Activated gamma-delta T cell treated with anti-CD3 and anti-CD28 coated beads, Interleukin-2, amount 50 U/mL, for 16 hours (primary cell): Measurements from ENCODE around the gene R3HCC1L.
"Not testable (repeated sequence)": the region's sequence is repeated elsewhere in the genome, so short reads cannot be mapped to it uniquely, and the experiment has no call there.

Experiments used
- DNase-seq: peaks from one replicate; pipeline ENCODE4 v3.0.0-alpha.2; 2020; ENCODE audit warnings: low read depth

The R3HCC1L gene

GRCh38 chr10:98131619-98132018 lies 2.8 kb upstream of the R3HCC1L start:
- no peak for DNase-seq

DNA sequence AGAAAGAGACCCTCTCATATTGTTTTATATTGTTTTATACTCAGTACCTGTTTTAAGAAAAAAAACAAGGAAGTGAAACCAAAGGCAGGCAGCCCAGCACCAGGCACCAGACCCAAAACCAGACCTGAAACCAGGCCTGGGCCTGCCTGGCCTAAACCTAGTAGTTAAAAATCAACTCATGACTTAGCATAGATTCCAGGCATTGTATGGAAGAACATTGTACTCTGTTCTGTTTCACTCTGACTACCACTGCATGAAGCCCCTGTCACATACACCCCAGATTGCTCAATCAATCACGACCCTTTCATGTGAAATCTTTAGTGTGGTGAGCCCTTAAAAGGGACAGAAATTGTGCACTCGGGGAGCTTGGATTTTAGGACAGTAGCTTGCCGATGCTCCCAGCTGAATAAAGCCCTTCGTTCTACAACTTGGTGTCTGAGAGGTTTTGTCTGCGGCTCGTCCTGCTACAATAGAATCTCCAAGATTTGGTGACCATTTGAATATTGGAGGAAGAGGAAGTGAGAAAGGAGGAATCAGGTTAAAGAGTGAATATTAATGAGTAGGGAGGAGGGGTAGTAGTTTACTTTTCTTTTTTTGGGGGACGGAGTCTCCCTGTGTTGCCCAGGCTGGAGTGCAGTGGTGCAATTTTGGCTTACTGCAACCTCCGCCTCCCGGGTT lies 1.2 kb upstream of the R3HCC1L start:
- not testable (repeated sequence) for DNase-seq

- DNase-seq = no peak
These were observed 383 bp upstream of the R3HCC1L start for GRCh38 chr10:98134117-98134430.

DNA sequence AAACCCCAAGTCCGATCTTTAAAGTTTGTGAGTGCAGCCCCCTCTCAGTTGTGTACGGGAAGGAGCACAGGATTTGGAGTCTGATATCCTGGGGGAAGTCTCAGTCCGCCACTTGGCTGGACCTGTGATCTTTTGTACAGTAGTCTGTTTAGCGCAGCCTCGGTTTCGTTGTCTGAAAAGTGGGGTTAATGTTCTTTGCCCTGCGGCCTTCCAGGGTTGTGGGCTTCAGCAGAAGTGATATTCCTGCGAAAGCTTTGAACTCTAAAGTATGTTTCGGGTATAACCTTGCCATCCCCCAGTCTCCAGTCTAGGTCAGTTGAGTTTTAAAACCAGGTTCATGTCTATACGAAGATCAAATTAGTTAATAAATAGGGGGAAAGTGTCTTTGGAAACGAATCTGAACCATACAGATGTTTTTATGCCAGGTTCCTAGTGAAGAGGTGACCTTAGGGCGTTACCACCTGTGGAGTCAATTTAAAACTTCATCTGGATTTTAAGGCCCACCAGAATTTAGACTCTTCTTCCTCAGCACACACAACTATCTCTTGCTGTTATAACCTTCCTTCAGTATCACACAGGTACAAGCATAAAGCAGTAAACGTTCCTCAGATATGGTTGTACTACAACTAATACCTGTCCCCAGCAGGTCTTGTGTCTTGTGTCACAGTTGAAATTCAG lies 904 bp downstream of the R3HCC1L start:
- DNase-seq = no peak

- not testable (repeated sequence) for DNase-seq
These were observed 2.3 kb downstream of the R3HCC1L start for GRCh38 chr10:98136775-98137174.

GRCh38 chr10:98138031-98138430 lies 3.6 kb downstream of the R3HCC1L start:
- no peak for DNase-seq

DNA sequence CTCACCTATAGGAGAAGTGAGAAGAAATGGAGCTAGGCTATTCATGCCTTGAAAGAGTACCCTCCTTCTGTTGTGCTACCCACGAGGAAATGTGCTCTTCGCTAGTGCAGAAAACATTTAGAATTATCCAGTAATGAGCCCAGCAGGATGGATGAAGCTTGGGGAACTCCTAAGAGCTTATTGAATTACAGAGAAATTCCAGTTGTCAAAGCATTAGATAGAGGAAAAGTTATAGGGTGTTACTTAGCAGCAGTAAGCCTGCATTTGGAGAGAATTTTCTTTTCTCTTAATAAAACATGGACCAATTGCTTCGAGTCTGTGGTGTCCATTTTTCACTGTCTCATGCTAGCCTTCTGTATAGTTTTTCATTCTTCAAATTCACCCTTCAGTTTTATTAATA lies 5.0 kb downstream of the R3HCC1L start:
- no peak for DNase-seq

GRCh38 chr10:98141484-98142073 lies 7.1 kb downstream of the R3HCC1L start:
- no peak for DNase-seq

GRCh38 chr10:98144985-98145384 lies 10.5 kb downstream of the R3HCC1L start:
- DNase-seq = no peak

DNA sequence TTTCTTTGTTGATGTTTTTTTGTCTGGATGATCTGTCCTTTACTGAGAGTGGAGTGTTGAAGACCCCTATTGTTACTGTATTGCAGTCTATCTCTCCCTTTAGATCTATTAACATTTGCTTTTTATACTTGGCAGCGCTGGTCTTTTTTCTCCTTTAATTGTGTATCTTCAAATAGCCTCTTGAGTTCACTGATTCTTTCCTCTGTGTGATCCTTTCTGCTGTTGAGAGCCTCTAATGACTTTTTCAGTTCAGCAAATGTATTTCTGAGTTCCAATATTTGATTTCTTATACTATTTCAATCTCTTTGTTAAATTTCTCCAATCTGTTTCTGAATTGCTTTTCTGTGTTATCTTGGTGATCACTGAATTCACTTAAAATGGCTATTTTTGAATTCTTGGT lies 15.4 kb downstream of the R3HCC1L start:
- DNase-seq = no peak

- no peak for DNase-seq
These were observed 16.1 kb downstream of the R3HCC1L start for GRCh38 chr10:98150544-98150943.

DNA sequence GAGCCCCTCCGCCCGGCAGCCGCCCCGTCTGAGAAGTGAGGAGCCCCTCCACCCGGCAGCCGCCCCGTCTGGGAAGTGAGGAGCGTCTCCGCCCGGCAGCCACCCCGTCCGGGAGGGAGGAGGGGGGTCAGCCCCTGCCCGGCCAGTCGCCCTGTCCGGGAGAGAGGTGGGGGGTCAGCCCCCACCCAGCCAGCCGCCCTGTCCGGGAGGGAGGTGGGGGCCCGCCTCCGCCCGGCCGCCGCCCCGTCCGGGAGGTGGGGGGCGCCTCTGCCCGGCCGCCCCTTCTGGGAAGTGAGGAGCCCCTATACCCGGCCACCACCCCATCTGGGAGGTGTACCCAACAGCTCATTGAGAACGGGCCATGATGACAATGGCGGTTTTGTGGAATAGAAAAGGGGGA lies 18.3 kb downstream of the R3HCC1L start:
- not testable (repeated sequence) for DNase-seq

DNA sequence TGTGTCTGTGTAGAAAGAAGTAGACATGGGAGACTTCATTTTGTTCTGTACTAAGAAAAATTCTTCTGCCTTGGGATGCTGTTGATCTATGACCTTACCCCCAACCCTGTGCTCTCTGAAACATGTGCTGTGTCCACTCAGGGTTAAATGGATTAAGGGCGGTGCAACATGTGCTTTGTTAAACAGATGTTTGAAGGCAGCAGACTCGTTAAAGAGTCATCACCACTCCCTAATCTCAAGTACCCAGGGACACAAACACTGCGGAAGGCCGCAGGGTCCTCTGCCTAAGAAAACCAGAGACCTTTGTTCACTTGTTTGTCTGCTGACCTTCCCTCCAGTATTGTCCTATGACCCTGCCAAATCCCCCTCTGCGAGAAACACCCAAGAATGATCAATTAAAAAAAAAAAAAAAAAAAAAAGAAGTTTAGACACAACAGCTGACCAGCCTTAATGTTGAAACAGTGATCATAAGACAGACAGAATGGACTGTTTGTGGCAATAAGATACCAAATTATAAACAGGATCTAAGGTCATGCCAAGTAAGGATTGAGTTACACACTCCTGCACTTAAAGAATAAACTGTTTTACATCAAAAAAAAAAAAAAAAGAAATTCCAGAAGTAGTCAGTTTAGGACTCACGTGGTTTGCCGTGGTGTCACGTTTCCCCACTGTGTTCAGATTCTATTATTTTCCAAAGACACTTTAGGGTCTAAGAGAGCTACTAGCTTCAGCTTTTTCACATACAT lies 18.9 kb downstream of the R3HCC1L start:
- DNase-seq = not testable (repeated sequence)

DNA sequence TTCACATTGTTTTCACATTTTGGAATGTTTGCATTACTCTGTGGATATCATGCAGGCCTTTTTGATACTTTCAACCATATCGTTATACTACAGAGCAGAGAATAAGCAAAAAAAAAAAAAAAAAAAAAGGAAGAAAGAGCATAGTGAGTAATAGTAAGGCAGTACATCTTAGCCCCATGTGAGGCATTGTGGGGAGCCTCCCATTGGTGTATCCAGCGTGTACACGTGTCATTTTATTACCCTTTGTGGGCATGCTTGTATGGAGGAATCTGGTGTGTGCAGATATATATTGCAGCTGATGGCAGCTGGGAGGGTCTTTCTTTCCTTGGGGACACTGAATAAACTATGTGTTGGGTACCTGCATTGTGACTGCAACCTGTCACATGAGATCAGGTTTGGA lies 19.6 kb downstream of the R3HCC1L start:
- no peak for DNase-seq

DNA sequence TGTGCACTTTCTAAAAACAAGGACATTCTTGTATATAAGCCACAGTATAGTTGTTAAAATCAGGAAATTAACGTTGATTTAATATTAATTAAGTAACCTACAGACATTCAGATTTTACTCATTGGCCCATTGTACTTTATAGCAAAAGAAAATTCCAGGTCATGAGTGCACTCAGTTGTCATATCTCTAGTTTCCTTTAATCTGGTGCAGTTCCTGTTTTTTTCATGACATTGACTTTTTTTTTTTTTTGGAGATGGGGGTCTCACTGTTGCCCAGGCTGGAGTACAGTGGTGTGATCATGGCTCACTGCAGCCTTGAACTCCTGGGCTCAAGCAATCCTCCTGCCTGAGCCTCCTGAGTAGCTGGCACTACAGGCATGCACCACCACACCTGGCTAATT lies 24.1 kb downstream of the R3HCC1L start:
- no peak for DNase-seq

DNA sequence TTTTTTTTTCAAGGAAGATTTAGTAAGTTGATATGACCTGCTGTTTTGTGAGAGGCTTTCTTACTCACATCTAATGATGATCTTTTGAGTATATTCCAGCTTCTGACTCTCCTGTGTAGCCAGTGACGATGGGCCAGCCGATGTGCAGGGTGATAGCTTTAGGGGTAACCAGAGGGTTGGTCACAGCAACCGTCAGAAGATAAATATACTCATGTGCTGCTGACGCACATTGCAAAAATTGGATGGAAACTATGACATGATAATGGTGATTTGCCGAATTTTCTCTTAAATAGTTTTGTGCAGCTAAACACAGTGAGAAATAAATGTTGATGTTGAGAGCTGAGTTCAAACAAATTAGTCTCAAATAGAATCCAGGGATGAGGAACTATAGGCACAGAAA lies 29.5 kb downstream of the R3HCC1L start:
- no peak for DNase-seq

DNA sequence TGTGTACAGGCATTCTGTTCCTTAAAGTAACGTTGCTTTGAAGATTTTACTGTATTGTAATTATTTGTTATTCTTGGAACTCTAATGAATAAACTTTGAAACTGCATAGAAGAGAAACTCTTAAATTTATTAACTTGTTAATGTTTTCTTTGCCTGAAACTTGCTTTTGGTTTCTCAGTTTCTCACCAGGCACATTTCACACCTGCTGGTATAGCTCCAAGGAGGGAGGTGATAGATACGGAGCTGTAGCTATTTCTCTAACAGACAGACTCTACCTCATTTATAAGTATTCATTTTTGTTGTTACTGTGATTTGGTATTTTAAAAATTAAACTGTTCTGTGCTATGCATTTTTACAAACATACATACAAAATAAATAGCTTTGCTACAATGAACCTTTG lies 32.7 kb downstream of the R3HCC1L start:
- DNase-seq = no peak

- DNase-seq = no peak
These were observed 33.7 kb downstream of the R3HCC1L start for GRCh38 chr10:98168147-98168546.

DNA sequence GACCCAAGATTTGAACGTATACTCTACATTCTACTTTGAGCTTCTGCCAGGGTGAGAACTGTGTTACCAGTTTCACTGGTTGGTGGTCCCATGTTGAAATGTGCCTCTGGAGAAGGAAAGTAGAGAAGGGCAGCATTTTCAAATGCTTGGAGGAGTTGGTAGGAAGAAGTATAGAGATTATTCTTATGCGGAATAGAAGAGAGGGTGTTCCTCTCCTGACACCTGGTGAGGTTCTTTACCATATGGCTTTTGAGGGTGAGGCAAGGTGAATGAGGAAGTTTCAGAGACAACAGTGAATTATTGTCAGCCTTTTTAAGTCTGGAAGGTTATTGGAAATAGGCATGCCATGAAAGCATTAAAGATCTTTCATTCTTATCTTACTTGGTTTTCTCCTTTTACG lies 34.3 kb downstream of the R3HCC1L start:
- DNase-seq = no peak

GRCh38 chr10:98169379-98169778 lies 34.9 kb downstream of the R3HCC1L start:
- no peak for DNase-seq

DNA sequence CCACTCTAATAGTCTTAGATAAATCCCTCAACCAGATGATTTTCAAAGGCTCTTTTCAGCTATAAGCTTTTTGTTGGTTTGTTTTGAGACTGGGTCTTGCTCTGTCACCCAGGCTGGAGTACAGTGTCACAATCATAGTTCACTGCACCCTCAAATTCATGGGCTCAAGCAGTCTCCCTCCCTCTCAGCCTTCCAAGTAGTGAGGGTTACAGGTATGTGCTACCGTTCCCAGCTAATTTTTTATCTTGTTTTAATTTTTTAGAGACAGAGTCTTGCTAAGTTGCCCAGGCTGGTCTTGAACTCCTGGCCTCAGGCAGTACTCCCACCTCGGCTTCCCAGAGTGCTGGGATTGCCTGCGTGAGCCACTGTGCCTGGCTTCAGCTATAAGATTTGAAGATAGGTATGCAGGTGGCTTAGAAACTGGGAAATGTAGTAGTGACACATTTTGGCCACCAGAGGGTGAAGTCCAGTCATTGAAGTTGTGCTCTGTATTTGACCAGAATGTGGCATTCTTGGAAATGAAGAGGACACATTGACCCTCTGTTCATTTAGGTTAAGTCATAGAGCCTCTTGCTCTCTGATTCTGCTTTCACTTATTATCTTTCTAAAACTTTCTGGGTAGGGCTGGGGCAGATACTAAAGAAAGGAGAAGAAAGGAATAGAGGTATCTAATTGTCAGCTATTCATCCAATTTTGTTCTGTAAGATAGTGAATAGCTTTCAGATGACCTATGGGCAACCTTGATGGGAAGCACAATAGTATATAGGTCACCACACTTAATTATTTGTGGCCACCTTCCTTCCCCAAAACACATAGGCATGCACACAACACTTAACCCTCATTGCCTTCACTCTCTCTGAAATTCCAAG lies 36.0 kb downstream of the R3HCC1L start:
- DNase-seq = no peak

- DNase-seq = no peak
These were observed 37.6 kb downstream of the R3HCC1L start for GRCh38 chr10:98172073-98172472.
